WI38 (cell line): ENCODE results near the gene ENTREP1.
A peak's percentile ranks its signal among the peaks of the same experiment; 100 is the strongest.

Source experiments
- H3K4me3 ChIP-seq: 2 replicates; pipeline ENCODE4 v1.5.1; 2011; ENCODE audit warnings: low read depth, mild to moderate bottlenecking, control low read depth, low read length
- TF ChIP-seq, protein P1 (sequence below): IDR thresholded peaks from 2 replicates; pipeline ENCODE4 v1.5.1; 2012; ENCODE audit warnings: low read depth, mild to moderate bottlenecking, control low read depth, low read length

The ENTREP1 gene

GRCh38 chr9:69324549-69325401 lies at the start of gene ENTREP1:
Gene ENTREP1 (plus strand): TSS chr9:69325215. CDS start chr9:69325310, 95 bp downstream.
- TF ChIP-seq, protein P1, sequence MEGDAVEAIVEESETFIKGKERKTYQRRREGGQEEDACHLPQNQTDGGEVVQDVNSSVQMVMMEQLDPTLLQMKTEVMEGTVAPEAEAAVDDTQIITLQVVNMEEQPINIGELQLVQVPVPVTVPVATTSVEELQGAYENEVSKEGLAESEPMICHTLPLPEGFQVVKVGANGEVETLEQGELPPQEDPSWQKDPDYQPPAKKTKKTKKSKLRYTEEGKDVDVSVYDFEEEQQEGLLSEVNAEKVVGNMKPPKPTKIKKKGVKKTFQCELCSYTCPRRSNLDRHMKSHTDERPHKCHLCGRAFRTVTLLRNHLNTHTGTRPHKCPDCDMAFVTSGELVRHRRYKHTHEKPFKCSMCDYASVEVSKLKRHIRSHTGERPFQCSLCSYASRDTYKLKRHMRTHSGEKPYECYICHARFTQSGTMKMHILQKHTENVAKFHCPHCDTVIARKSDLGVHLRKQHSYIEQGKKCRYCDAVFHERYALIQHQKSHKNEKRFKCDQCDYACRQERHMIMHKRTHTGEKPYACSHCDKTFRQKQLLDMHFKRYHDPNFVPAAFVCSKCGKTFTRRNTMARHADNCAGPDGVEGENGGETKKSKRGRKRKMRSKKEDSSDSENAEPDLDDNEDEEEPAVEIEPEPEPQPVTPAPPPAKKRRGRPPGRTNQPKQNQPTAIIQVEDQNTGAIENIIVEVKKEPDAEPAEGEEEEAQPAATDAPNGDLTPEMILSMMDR, result no peak
- H3K4me3 ChIP-seq, result peak within 1 kb of the TSS; percentile 43

DNA sequence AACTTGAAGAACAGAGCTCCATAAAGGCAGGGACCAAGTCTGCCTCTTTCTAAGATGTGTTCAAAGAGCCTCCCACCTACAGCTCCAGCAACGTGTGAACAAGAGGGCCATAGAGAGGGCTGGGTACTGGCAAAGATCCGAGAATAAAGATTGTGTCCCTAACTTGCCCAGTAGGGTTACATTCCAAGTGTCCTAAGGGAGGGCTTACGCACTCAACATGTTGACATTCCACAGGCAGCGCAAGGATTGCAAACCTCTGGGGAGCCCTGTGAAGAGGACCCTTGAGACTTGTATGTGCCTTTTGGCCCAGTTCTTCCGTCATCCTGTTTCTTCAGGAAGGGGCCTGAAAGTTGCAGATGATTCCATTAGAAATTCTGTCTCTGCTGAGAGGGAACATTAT lies 48.2 kb upstream of the ENTREP1 start:
- H3K4me3 ChIP-seq, result no peak overlapping the region
- TF ChIP-seq, protein P1, result no peak

GRCh38 chr9:69279084-69279731 lies 45.8 kb upstream of the ENTREP1 start:
- TF ChIP-seq, protein P1, result no peak
- H3K4me3 ChIP-seq, result no peak overlapping the region

DNA sequence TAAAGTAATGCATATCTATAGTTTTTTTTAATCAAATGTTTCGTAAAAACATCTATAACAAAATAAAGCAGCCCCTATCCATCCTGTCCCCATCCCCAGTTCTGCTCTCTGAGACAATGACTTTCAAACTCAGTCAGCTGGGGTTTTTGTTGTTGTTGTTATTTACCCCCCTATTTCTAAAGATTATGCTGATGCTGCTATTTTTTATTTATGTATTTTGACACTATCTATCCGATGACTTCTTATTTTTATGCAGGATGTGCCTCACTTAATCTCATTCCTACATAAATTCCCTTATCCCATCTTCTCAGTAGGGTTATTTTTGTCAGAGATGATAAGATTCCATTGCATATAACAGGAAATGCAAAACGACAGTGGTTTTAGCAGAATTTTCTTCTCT lies 45.3 kb upstream of the ENTREP1 start:
- TF ChIP-seq, protein P1, result no peak
- H3K4me3 ChIP-seq, result no peak overlapping the region

- no peak overlapping the region for H3K4me3 ChIP-seq
- TF ChIP-seq, protein P1, result no peak
Observed at GRCh38 chr9:69283003-69283402, 42.0 kb upstream of the ENTREP1 start.

DNA sequence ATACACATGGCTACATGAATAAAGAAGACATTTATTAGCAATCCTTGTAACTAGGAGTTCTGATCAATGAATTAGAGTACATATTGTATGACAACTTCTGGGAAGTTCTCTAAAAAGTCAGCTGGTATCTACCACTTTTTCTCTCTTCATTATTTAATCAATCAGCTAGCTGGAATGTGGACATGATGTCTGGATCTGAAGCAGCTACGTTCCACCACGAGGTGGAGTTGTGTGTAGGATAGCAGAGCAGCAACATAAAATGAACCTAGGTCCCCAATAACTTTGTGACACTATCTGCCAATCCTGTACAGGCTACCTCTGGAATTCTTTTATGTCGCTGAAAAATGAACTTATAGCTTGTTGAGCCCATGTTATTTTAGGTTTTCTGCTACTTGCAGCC lies 32.9 kb upstream of the ENTREP1 start:
- TF ChIP-seq, protein P1, result no peak
- no peak overlapping the region for H3K4me3 ChIP-seq

DNA sequence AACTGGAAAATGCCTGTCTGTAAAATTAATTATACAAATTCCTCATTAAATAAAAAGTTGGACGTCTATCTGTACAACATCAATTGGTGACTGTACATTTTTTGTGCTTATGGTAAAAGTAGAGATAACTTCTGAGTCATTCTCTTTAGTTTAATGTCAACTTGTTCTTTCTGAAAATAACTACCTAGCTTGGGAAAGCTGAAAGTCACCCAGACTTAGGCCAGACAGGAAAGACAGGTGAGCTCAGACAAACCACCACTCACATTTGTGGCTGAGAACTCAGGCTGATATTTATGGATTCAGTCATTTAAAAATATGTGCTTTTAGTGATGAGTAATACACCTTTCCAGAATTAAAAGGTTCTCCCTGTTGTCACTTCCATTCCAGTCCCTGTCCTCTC lies 31.9 kb upstream of the ENTREP1 start:
- no peak overlapping the region for H3K4me3 ChIP-seq
- TF ChIP-seq, protein P1, result no peak
